AG09319 (cell line): ENCODE results near the gene ACOXL.

Experiments used
- DNase-seq: peaks from one replicate; pipeline ENCODE4 v3.0.0-alpha.2; 2010; ENCODE audit warnings: low read depth; ENCODE audit errors: extremely low read depth
- CTCF ChIP-seq: IDR thresholded peaks from 2 replicates; pipeline ENCODE4 v1.5.1; 2011; ENCODE audit warnings: low read depth, mild to moderate bottlenecking, inconsistent platforms, low read length, moderate library complexity

The ACOXL gene

DNA sequence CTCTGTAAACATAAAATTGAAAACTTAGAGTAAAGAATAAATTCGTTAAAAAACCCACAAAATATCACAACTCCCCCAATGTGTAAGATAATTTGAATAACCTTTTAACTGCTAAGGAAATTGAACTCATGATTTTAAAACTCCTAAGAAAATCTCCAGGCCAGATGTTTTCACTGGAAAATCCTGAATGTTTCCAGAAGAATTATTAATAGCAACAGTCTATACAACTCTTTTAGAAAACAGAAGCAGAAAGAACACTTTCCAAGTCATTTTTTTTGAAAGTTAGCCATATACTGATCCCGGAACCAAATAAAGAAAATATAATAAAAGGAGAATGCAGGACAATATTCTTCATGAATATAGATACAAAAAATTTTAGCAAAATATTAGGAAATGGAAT lies 165.6 kb downstream of the ACOXL start:
- no peak for TF ChIP-seq CTCF
- no peak for DNase-seq

DNA sequence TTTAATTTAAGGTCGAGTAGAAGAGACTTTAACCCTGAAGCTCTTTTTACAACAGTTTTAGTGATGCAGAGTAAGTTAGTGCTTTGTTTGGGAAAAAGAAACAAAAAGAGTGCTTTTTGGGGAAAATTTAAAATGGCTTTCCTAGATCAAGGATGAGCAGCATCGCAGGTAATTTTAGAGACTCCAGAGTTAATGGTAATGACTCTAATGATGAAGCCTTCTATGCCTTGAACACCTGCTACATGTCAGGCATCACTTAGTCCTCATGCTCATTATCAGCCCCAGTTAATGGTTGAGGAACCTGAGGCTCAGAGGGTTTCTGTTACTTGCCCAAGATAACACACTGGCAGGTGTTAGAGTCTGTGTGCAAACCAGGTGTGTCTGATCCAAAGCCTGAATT lies 167.8 kb downstream of the ACOXL start:
- no peak for DNase-seq

DNA sequence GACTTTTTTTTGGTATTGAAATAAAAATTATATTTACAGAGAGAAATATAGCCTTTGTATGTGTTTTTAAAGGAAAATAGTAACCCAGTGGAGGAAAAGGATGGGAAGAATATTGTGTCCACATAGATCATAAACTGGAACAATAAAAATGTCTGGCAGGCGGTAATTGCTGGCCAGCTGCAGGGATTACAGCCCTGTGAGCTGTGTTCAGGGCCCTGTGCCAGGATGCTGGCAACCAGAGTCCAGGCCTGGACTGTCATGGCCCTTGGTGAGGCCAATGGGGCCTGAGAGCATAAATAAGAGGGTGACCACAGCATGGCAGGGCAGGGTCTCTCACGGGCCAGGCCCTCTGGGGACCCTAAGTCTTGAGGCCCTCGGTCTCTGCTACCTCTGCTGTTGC lies 171.2 kb downstream of the ACOXL start:
- no peak for DNase-seq
- TF ChIP-seq CTCF: no peak

More for the DNA sequence above, 167.8 kb downstream of the ACOXL start:
- TF ChIP-seq CTCF: no peak

- no peak for DNase-seq
- no peak for TF ChIP-seq CTCF
Measured at GRCh38 chr2:110904116-110904778, 171.9 kb downstream of the ACOXL start.

GRCh38 chr2:110904779-110905148 lies 172.4 kb downstream of the ACOXL start:
- no peak for DNase-seq
- TF ChIP-seq CTCF: no peak

DNA sequence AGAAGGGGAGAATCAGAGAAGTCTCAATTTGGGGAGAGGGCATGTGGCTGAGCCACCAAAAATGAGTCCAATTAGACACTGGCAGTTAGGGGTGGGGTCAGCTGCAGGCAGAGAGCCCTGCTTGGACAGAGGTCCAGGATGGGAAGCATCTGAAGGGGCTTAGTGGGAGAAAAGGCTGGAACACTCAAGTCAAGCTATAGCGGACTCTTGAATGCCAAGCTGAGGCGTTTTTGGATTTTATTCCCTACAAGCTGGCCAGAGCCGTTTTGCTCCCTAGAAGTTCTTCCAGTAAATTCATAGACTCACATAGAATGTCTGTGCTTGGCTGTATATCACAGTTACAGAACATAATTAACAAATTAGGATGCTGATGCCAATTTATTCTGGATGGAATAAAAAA lies 172.8 kb downstream of the ACOXL start:
- TF ChIP-seq CTCF: no peak

GRCh38 chr2:110906613-110907298 lies 174.4 kb downstream of the ACOXL start:
- no peak for DNase-seq
- no peak for TF ChIP-seq CTCF

More for the DNA sequence above, 172.8 kb downstream of the ACOXL start:
- no peak for DNase-seq
